Heart left ventricle (tissue), 16 donors: ENCODE data around the gene NAPSA. TPM values are rescaled to one million over a fixed set of nuclear protein-coding genes. Genes with fewer than 3 reads are reported as not detected.

Source experiments
- ATAC-seq, 4 donors: fragments of 200-7000 bp; cut with Tn5 transposase; one replicate each; pipeline ENCODE4 v1.9.1; 2020 to 2022; ENCODE audit warnings: moderate library complexity in 4 of 4, mild to moderate bottlenecking in 3 of 4, moderate number of reproducible peaks in 1 of 4
- DNase-seq, 5 donors: peaks; one replicate each; pipeline ENCODE4 v3.0.0-alpha.2; 2020
- H3K27ac ChIP-seq, 12 donors: fragments of 200-600 bp; sonication (generic) in 4 of 12; one replicate each; pipeline versions ENCODE4 v1.5.0 to v1.8.0; 2016 to 2022; ENCODE audit warnings: mild to moderate bottlenecking in 2 of 12
- H3K27me3 ChIP-seq, 9 donors: fragments of 200-600 bp; sonication (generic) in 2 of 9; one replicate each; pipeline versions ENCODE4 v1.5.1 to v1.8.0; 2016 to 2022; ENCODE audit warnings: mild to moderate bottlenecking in 3 of 9
- H3K36me3 ChIP-seq, 9 donors: fragments of 200-600 bp; sonication (generic) in 2 of 9; one replicate each; pipeline versions ENCODE4 v1.5.0 to v1.8.0; 2018 to 2022; ENCODE audit warnings: mild to moderate bottlenecking in 2 of 9
- H3K4me1 ChIP-seq, 12 donors: fragments of 200-600 bp; sonication (generic) in 4 of 12; one replicate each; pipeline versions ENCODE4 v1.5.0 to v1.8.0; 2016 to 2022; ENCODE audit warnings: mild to moderate bottlenecking in 3 of 12
- H3K4me3 ChIP-seq, 12 donors: fragments of 200-600 bp; sonication (generic) in 4 of 12; one replicate each; pipeline versions ENCODE4 v1.5.0 to v1.8.0; 2017 to 2022; ENCODE audit warnings: mild to moderate bottlenecking in 9 of 12, moderate library complexity in 4 of 12
- H3K9me3 ChIP-seq, 12 donors: fragments of 200-600 bp; sonication (generic) in 4 of 12; one replicate each; pipeline versions ENCODE4 v1.5.0 to v1.8.0; 2016 to 2022; ENCODE audit warnings: mild to moderate bottlenecking in 1 of 12
- POLR2A ChIP-seq, 2 donors: fragments of 450-650 bp; IDR thresholded peaks; one replicate each; pipeline ENCODE4 v1.6.1; 2017; ENCODE audit warnings: antibody characterized with exemption in 2 of 2, mild to moderate bottlenecking in 2 of 2, moderate library complexity in 2 of 2
- WGBS, 4 donors: extraction: QIAGEN DNeasy Blood & Tissue Kit in 2 of 4; methylation state at CpG; one replicate each; pipeline versions ENCODE4 v1.1.5 to v1.1.7; 2013 to 2018; 5-methylcytosine and 5-hydroxymethylcytosine counted together
- intact Hi-C, 10 donors: fragments of 100-400 bp; cut with DNase I; formaldehyde crosslinking; loops; one replicate each; pipeline versions ENCODE4 v1.11.1 to v1.14.2; 2022
- polyA plus RNA-seq, 2 donors: library from polyadenylated mRNA; stranded (reverse); fragments of 200-250 nt; gene quantifications; one replicate each; pipeline ENCODE4 v1.2.3, GENCODE V29; 2013
- total RNA-seq, 9 donors: library from RNA; depleted of rRNA in 2 of 9; stranded (reverse); fragments of >200 nt in 2 of 9; fragmentation: NEBNext Ultra II Directional in 3 of 9; extraction: Animal tissue kit (Norgen Biotek cat#: 25700) in 3 of 9; gene quantifications; one replicate each; pipeline versions ENCODE4 v1.1.0 to v1.2.4, GENCODE V29; 2016 to 2023
- TF ChIP-seq, protein P1 (sequence below), 12 donors: fragments of 200-600 bp; sonication (generic) in 4 of 12; IDR thresholded peaks; one replicate each; pipeline versions ENCODE4 v1.5.0 to v1.8.0; 2018 to 2022; ENCODE audit warnings: antibody characterized with exemption in 12 of 12, mild to moderate bottlenecking in 5 of 12
- donor health status: ischemic (EF 13 %, LVEDD 7.1; RV severe dilation, severe dysfunction).
- donor health status: healthy with polysubstance abuse.
- donor health status: DM: no; HTN: yes; CAD: no.
- donor health status: DM: no; HTN: no; CAD: no.
- donor health status: ischemic (EF 25% LVEDD 6.9; RV normal size, moderate dysfunction).
- donor health status: ischemic (EF 25% LVEDD 5.7; RV mildly dilated, moderate dysfunction).
- donor health status: healthy.
- donor health status: DM: yes; HTN: yes; CAD: no.
- donor health status: ischemic (EF 35%, LVEDD 5.7; RV mildly dilated, moderate dysfunction).
- donor health status: nonischemic (EF 11% LVEDD 7.7; RV severe dilation, severe dysfunction).
- donor health status: DM: yes; HTN: yes; CAD: no.
- donor health status: PGD.
- donor health status: ischemic (EF 29% LVEDD 5.4; RV normal size, mild dysfunction).
- donor health status: nonischemic (EF 23%, LVEDD 6.1; RV moderate dilation, normal function).

The NAPSA gene
- total and polyA plus RNA-seq, 11 donors = 0.28 to 0.89 (median 0.62) TPM; not detected in 5

DNA sequence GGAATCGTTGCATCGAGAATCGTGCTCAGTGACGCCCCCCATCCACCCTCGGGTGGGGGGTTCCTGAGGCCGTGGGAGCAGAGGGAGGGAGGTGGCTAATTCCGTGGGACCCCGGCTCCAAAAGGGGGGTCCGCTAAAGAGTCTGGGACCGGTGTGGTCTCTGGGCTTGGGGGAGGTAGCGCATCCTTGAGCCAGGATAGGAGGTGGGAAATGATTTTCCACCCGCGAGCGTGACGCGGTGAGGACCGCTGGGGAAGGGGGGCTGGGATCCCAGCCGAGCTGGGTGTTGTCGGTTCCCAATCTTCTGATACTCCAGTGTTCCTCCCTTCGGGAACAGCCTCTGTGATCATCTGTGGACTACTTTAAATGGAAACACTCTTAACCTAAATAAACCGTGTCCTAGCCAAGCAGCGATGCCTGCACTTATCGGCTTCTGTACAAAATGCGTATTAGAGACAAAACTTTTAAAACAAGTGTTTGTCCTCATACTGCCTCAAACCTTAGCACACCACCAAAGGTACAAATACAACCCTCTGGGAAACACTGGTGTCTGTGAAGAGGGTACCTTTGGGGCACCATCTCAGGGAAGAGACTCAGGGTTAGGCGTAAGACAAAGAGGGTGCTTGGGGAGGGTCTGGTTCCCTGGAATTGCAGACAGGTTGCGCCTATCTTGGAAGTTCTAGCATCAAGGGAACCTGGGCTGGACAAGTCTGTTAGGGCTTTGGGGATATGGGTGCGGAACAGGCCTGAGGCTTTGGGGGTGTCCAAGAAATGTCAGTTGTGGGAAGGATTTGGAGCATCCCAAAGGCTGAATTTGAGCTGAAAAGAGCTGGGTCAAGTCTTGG lies 52.2 kb downstream of the NAPSA start:
- Histone ChIP-seq H3K4me3 (peak overlapping the region in 7 of 12 donors; percentile 5 to 40 (median 25)), H3K27ac (no peak overlapping the region), H3K27me3 (peaks cover 11 to 61% (median 50%) of the 10 kb centered on the region in 9 donors), H3K4me1 (peaks cover 0 to 22% (median 0%) of the 10 kb centered on the region in 12 donors), H3K36me3 (peaks cover 0 to 2% (median 0%) of the 10 kb centered on the region in 9 donors), H3K9me3 (peaks cover 0 to 1% (median 0%) of the 10 kb centered on the region in 12 donors)
- intact Hi-C loops = no loop called here
- no peak for DNase-seq
- ATAC-seq = no peak
- WGBS, 4 donors = 8 to 13% (median 10%) methylated on average over 24 to 27 of the region's 27 CpGs
- TF ChIP-seq, protein P1, sequence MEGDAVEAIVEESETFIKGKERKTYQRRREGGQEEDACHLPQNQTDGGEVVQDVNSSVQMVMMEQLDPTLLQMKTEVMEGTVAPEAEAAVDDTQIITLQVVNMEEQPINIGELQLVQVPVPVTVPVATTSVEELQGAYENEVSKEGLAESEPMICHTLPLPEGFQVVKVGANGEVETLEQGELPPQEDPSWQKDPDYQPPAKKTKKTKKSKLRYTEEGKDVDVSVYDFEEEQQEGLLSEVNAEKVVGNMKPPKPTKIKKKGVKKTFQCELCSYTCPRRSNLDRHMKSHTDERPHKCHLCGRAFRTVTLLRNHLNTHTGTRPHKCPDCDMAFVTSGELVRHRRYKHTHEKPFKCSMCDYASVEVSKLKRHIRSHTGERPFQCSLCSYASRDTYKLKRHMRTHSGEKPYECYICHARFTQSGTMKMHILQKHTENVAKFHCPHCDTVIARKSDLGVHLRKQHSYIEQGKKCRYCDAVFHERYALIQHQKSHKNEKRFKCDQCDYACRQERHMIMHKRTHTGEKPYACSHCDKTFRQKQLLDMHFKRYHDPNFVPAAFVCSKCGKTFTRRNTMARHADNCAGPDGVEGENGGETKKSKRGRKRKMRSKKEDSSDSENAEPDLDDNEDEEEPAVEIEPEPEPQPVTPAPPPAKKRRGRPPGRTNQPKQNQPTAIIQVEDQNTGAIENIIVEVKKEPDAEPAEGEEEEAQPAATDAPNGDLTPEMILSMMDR (IDR thresholded peaks at IDR 0.05) = no peak
- no peak for TF ChIP-seq POLR2A (IDR thresholded peaks at IDR 0.05)

DNA sequence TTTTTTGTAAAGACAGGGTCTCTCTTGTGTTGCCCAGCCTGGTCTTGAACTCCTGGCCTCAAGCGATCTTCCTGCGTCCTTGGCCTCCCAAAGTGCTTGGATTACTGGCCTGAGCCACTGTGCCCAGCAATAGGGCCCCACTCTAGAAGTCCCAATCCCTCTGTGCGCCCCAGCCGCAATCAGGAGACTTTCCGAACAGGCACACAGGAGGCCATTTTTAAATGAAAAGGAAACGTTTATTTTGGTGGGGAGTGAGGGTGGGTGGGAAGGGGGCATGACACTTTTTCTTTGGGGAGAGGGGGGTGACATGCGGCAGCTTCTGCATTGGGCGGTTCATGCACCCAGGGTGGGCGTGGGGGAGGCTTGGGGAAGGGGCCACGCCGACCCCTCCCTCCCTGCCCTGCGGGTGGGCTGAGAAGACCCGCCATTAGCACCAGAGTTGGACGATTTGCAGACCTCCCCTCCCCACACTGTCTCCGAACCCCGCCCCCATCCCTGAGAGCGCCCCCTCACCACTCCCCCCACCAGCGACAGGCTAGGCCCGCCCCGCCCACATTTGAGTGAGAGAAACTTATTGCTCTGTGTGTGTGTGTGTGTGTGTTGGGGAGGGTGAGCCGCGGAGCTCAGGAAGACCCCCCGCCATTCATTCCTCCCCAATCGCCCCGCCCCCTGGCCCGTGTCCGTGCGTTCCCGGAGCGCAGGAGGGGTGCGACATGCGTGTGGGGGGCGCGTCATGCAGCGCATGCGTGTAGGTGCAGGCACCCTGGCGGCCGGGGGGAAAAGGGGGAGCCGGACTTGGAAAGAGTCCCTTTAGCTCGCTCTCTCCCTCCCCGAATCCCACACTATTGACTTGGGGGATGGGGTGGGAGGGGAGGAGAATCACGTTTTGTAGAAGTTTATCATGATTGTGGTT lies 53.5 kb downstream of the NAPSA start:
- no peak for TF ChIP-seq POLR2A (IDR thresholded peaks at IDR 0.05)
- TF ChIP-seq, protein P1 (IDR thresholded peaks at IDR 0.05) = no peak
- H3K4me3 ChIP-seq = peak overlapping the region in 9 of 12 donors; percentile 5 to 40 (median 25)
- peaks cover 0 to 11% (median 0%) of the 10 kb centered on the region in 9 donors for H3K36me3 ChIP-seq
- peaks cover 0 to 10% (median 0%) of the 10 kb centered on the region in 12 donors for H3K9me3 ChIP-seq
- H3K4me1 ChIP-seq = peaks cover 0 to 22% (median 0%) of the 10 kb centered on the region in 12 donors
- no peak overlapping the region for H3K27ac ChIP-seq
- ATAC-seq (peak in 3 of 4 donors; percentile 43 to 61 (median 49)), DNase-seq (peak in 1 of 5 donors; percentile 50)
- WGBS, 4 donors = 4 to 7% (median 6%) methylated on average over 24 to 42 of the region's 42 CpGs
- intact Hi-C loops = no loop called here
- H3K27me3 ChIP-seq = peaks cover 11 to 61% (median 50%) of the 10 kb centered on the region in 9 donors

DNA sequence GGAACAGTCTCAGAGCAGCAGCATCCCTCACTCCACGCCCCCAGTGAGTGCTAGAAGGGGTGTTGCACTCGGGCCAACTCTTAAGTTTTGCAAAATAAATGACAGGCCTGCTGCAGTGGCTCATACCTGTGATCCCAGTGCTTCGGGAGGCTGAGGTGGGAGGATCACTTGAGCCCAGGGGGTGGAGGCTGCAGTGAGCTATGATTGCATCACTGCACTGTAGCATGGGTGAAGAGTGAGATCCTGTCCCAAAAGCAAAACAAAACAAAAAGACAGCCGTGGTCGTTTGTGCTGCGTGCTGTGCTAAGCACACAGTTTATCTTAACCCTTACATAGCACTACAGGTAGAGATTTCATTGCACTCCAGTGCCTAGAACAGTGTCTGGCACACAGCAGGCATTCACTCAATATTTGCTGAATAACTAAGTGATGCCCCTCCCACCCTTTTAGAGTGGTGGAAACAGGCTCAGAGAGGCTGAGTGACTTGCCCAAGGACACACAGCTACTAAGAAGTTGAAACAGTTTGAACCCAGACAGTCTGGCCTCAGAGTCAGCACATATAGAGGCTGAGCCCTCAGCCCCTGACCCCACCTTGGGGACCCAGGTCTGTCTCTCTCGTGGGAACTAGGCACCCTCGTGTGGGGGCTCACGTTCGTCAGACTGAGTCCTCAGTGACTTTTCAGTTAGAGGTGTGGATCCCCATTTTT lies 54.5 kb downstream of the NAPSA start:
- intact Hi-C loops = no loop called here
- ATAC-seq (no peak), DNase-seq (no peak)
- Histone ChIP-seq H3K27me3 (peaks cover 11 to 54% (median 44%) of the 10 kb centered on the region in 9 donors), H3K4me1 (peaks cover 0 to 22% (median 0%) of the 10 kb centered on the region in 12 donors), H3K36me3 (peaks cover 0 to 14% (median 0%) of the 10 kb centered on the region in 9 donors), H3K27ac (no peak overlapping the region), H3K9me3 (peaks cover 0 to 10% (median 0%) of the 10 kb centered on the region in 12 donors), H3K4me3 (no peak overlapping the region)
- TF ChIP-seq, protein P1 (IDR thresholded peaks at IDR 0.05) = no peak
- no peak for TF ChIP-seq POLR2A (IDR thresholded peaks at IDR 0.05)
- 44 to 50% (median 46%) methylated on average over 10 of the region's 10 CpGs for WGBS, 4 donors
